Urinary bladder (tissue), 4 donors: Measurements from ENCODE around the gene PTPRN2. TPM values are rescaled to one million over a fixed set of nuclear protein-coding genes. Genes with fewer than 3 reads are reported as not detected.

Experiments used
- DNase-seq: peaks from one replicate; pipeline ENCODE4 v3.0.0-alpha.2; 2015; ENCODE audit errors: extremely low spot score
- H3K27ac ChIP-seq: one replicate; pipeline ENCODE4 v1.5.1; 2013; ENCODE audit warnings: low read depth, mild to moderate bottlenecking, moderate library complexity
- H3K36me3 ChIP-seq: one replicate; pipeline ENCODE4 v1.6.1; 2013; ENCODE audit warnings: mild to moderate bottlenecking, moderate library complexity; ENCODE audit not compliant: insufficient read depth
- H3K4me1 ChIP-seq: one replicate; pipeline ENCODE4 v1.6.1; 2013; ENCODE audit warnings: mild to moderate bottlenecking, moderate library complexity; ENCODE audit not compliant: insufficient read depth
- H3K4me3 ChIP-seq: one replicate; pipeline ENCODE4 v1.5.1; 2013; ENCODE audit warnings: low read depth, low read length
- WGBS: extraction: QIAGEN DNeasy Blood & Tissue Kit; methylation state at CpG from one replicate; pipeline ENCODE4 v1.1.7; 2013; 5-methylcytosine and 5-hydroxymethylcytosine counted together
- polyA plus RNA-seq: library from polyadenylated mRNA; stranded (reverse); fragments of 200-250 nt; gene quantifications from one replicate; pipeline ENCODE4 v1.2.3, GENCODE V29; 2013
- total RNA-seq: library from RNA; depleted of rRNA; stranded (reverse); fragments of >200 nt; gene quantifications from one replicate; pipeline ENCODE4 v1.2.3, GENCODE V29; 2014
- donor health status: healthy with polysubstance abuse.
- donor health status: healthy.

Gene PTPRN2
- total and polyA plus RNA-seq, 2 donors, result 2.8 to 4.4 TPM

DNA sequence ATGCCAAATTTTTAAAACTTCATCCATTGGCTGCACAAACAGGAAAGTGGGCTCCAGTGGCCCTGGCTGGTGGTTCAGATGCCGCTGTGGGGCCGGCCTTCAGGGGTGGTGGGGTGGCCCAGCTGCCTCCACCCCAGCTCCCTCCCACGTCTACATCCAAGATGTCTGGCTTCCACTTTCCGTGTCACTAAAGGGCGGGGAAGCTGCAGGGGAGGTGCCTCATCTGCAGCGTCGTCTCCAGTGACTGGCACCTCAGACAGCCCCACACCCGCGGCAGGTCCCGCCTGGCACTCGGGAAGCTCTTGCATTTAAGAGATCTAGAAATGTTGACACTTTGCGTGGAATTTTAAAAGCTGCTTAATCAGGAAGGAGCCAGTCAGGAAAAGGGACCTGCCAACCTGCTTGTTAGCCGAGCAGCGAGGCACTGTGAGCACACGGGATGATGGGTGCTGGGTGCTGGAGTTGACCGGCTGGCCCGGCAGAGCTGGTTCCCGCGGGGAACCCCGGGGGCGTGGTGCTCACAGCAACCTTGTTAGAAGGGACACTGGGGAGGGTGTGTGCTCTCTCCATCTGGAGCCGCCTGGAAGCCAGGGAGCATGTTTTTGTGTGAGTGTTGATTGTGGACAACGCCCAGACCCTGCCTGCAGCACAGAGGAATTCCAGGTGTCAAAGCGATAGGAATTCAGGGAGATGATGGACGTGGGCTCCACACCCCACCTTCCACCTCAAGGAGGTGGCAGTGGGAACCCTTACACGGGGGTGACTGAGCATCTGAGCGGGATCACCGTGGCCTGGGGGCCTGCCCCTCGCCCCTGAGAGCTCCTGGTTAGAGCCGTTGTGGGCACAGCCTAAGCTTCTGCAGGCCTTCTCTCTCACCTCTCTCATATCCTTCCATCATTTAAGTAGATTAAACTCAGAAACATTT lies 320.5 kb downstream of the PTPRN2 start:
- no peaks in the 10 kb centered on the region for H3K4me1 ChIP-seq
- no peaks in the 10 kb centered on the region for H3K36me3 ChIP-seq
- 71% methylated on average over 30 of the region's 30 CpGs for WGBS
- DNase-seq, result no peak
- H3K27ac ChIP-seq, result no peak overlapping the region
- no peak overlapping the region for H3K4me3 ChIP-seq

DNA sequence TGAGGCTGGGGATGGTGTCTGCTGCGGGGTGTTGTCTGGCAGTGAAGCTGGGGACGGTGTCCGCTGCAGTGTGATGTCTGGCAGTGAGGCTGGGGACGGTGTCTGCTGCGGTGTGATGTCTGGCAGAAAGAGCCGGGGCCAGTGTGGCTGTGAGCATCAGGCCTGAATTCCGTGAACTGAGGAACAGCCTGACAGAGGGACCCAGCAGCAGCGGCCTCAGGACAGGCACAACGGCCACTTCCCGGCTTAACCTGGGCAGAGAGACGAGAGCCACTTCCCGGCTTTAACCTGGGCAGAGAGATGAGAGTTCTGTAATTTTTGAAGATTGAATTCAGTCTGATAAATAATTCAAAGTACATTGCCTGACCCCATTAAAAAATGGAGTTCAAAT lies 321.2 kb downstream of the PTPRN2 start:
- WGBS, result 88% methylated on average over 12 of the region's 12 CpGs
- no peak overlapping the region for H3K27ac ChIP-seq
- DNase-seq, result no peak

DNA sequence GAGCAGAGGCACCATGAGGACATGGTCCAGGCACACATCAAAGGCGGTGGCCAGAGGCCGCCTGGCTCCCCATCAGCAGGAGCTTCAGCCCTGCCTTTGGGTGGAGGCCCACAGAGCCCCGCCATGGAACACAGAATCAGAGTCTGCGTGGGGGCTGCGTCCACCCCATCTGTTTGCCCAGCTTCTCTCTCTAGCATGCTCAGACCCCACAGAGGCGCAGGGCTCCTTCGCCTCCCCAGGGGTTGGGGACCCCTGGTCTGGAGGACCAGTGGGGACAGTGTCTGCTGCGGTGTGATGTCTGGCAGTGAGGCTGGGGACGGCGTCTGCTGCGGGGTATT lies 321.9 kb downstream of the PTPRN2 start:
- Histone ChIP-seq H3K4me3 (no peak overlapping the region), H3K4me1 (no peaks in the 10 kb centered on the region), H3K27ac (no peak overlapping the region), H3K36me3 (no peaks in the 10 kb centered on the region)
- WGBS, result 88% methylated on average over 11 of the region's 11 CpGs
- DNase-seq, result no peak

More for the DNA sequence above, 321.2 kb downstream of the PTPRN2 start:
- Histone ChIP-seq H3K4me1 (no peaks in the 10 kb centered on the region), H3K4me3 (no peak overlapping the region), H3K36me3 (no peaks in the 10 kb centered on the region)

DNA sequence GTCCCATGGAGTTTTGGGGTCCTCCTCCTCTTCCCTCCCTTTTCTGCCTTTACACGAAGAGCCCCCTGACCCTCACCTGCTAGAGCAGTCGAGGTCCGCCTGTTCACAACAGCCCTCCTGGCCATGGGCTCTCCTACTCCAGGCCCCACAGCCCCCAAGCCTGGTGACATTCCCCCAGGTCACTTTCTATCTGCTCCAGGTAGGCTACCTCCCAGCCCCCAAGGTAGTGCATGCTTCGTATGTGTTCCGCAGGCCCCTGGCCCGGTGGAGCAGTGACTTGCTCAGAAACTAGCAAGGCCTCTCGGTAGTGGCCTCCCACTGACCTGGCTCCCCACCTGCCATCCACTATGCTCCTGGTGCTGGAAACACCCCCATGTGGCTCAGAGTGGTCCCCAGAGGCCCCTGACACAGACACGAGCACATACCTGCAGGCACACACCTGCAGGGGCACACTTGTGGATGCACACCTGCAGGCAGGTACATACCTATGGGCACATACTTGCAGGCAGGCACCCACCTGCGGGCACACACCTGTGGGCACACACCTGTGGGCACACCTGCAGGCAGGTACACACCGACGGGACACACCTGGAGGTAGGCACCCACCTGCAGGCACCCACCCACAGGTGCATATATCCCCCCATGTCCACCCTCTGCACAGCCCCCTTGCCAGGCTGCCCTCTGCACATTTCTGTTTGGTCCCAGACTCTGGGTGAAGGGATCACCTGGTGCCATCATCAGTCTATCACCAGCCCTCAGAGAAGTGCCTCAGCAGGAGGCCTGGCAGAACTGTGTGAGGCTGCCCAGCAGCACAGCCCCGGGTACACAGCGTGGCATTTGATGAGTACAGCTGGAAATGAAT lies 322.5 kb downstream of the PTPRN2 start:
- H3K27ac ChIP-seq, result no peak overlapping the region
- no peak overlapping the region for H3K4me3 ChIP-seq
- no peaks in the 10 kb centered on the region for H3K36me3 ChIP-seq
- DNase-seq, result no peak
- no peaks in the 10 kb centered on the region for H3K4me1 ChIP-seq
- 92% methylated on average over 13 of the region's 13 CpGs for WGBS

DNA sequence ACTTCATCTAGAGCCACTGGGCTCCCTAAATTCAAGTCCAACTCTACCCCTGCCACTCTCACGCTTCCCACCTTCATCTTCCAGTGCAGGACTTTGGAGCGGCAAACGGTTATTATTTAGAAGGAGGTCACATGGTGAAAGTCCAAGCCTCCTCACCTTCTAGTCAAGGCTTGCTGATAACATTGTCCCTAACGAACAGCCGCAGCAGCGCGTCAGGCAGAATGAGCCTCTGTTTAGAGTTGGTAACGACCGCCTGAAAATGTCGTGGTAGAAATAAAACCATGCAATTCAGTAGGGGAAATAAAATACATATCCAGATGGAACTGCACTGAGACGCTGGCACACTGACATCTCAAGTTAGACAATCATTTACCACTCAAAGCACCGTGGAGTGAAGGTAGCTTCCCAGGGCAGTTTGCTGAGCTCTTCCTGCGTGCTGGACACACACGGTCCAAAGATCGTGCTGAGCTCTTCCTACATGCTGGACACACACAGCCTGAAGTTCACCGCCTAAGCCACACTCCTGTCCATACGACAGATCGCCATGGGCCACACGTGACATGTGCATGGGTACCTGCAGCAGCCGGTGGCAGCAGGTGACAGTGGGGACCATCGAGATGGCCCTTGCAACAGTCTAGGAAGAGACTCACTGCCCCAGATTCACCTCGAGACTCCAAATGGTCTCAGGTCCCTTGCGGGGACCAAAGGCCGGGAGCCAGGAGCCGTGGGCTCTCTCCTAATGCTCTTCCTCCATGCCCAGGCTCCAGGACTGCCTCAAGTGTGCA lies 323.5 kb downstream of the PTPRN2 start:
- WGBS, result 92% methylated on average over 25 of the region's 25 CpGs
- no peak overlapping the region for H3K27ac ChIP-seq
- no peak for DNase-seq
- H3K36me3 ChIP-seq, result no peaks in the 10 kb centered on the region
- H3K4me1 ChIP-seq, result no peaks in the 10 kb centered on the region
- H3K4me3 ChIP-seq, result no peak overlapping the region

DNA sequence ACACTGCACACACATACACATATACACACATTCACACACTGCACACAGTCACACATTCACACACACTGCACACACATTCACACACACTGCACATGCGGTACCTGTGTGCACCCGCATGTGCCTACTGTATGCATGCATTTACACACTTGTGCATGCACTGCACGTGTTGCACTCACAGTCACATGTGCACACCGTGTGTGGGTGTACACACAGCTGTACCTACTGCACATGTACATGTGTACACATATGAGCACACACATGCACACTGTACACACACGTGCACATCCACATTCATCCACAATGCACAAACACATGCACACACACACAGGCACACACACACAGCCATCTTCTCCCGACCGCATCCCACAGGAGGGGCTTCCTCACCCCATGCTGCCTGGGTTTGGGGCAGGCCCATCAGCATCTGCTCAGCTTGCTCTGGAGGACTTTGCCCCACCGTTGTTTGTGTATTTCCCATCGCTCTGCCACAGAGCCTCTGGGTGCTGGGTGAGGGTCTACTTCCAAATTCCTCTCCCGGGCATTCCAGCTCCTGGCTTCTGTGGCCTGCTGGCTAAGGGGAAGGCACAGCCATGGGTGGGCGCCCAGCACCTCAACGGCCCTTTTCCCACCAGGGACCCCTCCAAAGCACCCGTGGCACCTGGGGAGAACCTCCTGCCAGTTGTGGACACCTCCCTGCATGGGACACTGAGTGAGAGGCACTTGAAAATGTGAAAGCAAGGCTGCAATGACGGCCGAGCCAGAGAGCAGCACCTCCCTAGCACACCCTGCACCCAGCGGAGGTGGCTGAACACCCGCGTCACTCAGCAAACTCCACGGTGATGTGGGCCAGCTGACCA lies 324.3 kb downstream of the PTPRN2 start:
- Histone ChIP-seq H3K4me3 (no peak overlapping the region), H3K36me3 (no peaks in the 10 kb centered on the region), H3K4me1 (no peaks in the 10 kb centered on the region), H3K27ac (no peak overlapping the region)
- DNase-seq, result no peak
- WGBS, result 91% methylated on average over 19 of the region's 19 CpGs

DNA sequence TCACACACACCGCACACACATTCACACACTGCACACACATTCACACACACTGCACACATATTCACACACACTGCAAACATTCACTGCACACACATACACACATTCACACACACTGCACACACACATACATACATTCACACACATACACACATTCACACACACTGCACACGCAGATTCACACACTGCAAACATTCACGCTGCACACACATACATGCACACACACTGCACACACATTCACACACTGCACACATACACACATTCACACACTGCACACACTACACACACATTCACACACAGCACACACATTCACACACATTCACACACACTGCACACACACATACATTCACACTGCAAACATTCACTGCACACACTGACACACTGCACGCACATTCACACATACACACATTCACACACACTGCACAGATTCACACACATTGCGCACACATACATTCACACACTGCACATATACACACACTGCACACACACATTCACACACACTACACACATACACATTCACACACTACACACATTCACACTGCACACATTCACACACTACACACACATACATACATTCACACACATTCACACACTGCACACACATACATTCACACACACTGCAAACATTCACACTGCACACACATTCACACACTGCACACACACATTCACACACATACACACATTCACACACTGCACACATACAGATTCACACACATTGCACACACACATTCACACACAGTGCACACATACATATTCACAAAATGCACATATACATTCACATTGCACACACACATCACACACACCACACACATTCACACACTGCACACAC lies 325.1 kb downstream of the PTPRN2 start:
- H3K4me1 ChIP-seq, result no peaks in the 10 kb centered on the region
- H3K36me3 ChIP-seq, result no peaks in the 10 kb centered on the region
- no peak for DNase-seq
- 81% methylated on average over 5 of the region's 5 CpGs for WGBS
- H3K27ac ChIP-seq, result no peak overlapping the region
- H3K4me3 ChIP-seq, result no peak overlapping the region

DNA sequence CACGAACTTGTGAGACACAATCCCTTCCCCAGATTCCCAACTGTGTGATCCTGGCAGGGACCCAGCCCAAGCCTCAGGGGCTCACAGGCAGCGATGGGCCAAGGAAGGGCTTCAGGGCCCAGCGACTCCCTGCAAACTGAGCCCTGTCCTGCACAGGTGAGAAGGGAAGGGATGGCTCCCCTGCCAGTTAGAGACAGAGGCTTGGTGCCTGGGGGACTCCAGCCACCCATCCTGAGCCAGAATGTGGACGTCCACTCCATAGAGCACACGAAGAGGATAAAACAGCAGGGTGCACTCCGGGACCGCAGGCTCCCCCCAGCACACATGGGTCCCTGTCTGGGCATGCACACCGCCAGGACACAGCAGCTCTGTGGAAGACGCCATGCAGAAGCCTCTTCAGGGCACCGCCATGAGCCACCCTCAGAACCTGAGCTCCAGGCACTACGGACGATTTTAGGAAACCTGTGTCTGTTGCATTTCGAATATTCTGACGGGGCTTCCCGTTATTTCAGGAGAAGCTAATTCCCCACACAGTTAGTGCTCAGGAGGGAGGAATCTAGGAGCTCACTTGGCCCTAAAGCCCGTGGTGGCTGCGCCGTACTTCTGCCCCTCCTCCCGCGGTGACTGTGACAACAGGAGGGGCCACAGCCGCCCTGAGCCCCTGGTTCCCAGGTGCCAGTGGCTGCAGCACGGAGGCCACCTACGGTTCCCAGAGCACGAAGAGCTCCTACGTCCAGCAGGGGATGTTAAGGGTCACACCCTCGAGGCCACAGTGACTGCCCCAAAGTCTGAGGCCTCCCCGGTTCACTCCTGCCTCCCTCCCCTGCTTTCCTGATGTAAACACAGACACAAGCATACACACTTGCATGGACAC lies 326.0 kb downstream of the PTPRN2 start:
- H3K27ac ChIP-seq, result no peak overlapping the region
- H3K36me3 ChIP-seq, result no peaks in the 10 kb centered on the region
- WGBS, result 83% methylated on average over 27 of the region's 27 CpGs
- no peaks in the 10 kb centered on the region for H3K4me1 ChIP-seq
- H3K4me3 ChIP-seq, result no peak overlapping the region
- no peak for DNase-seq

DNA sequence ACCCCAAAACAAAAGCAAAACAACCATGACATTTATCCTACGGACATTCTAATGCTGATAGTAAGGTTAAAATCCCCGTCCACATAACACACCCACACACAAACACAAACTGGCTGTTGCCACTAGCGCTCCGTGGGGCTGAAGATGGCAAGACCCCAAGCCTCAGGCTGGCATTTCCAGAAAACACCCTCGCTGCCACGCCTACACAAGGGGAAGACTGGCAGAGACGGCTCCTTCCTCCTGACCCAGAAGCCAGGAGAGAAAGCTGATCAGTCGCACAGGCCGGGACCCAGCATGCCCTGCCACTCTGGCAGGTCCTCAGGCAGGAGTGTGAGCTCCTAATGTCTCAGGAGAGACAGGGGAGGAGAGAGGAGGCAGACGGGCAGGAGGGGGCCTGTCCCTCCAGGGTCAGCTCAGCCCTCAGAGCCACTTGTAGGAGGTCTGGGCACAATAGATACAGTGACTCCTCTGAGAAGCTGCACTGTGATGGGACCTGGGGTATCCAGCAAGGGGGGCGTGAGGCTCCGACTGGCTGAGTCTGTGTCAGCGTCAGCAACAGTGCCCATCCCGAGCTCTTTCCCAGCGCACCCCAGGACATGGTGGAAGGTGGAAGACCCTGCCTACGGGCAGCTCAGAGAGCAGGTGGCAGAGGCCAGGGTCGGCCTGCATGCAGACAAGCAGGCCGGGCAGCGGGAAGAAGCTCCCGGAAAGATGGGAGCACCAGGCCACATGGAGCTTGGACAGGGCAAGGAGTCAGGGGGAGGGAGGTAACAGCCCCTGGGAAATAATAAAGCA lies 326.9 kb downstream of the PTPRN2 start:
- no peak overlapping the region for H3K27ac ChIP-seq
- H3K36me3 ChIP-seq, result no peaks in the 10 kb centered on the region
- no peak for DNase-seq
- H3K4me3 ChIP-seq, result no peak overlapping the region
- WGBS, result 84% methylated on average over 20 of the region's 20 CpGs
- H3K4me1 ChIP-seq, result no peaks in the 10 kb centered on the region

DNA sequence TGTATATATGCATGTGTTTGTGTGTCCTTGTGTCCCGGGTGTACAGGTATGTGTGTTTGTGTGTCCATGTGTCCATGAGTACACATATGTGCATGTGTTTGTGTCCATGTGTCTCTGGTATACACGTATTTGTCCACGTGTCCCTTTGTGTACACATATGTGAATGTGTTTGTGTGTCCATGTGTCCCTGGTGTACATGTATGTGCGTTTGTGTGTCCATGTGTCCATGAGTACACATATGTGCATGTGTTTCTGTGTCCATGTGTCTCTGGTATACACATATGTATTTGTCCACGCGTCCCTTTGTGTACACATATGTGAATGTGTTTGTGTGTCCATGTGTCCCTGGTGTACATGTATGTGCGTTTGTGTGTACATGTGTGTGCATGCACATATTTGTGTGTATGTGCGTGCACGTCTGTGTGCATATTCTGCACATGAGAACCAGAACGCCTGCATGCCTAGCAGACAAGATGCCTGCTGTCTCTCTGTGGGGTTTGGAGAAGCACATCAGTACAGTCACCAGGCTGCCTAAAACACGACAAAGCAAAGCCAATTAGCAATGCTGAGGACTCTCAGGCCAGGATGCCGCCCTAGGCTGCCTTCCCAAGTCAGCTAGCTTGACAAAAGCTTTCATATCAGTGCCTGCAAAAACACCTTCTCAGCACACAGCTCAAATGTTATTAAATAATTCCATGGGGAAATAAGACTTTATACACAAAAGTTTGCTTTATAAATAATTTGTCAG lies 327.8 kb downstream of the PTPRN2 start:
- 85% methylated on average over 12 of the region's 12 CpGs for WGBS
- Histone ChIP-seq H3K4me1 (no peaks in the 10 kb centered on the region), H3K4me3 (no peak overlapping the region), H3K36me3 (no peaks in the 10 kb centered on the region), H3K27ac (no peak overlapping the region)
- no peak for DNase-seq
